Heart left ventricle (tissue), 13 donors: Measurements from ENCODE around the gene IGLON5.

ENCODE experiments used
- POLR2A ChIP-seq, 2 donors: fragments of 450-650 bp; IDR thresholded peaks; one replicate each; pipeline ENCODE4 v1.6.1; 2017; ENCODE audit warnings: antibody characterized with exemption in 2 of 2, mild to moderate bottlenecking in 2 of 2, moderate library complexity in 2 of 2
- TF ChIP-seq, protein P1 (sequence below), 12 donors: fragments of 200-600 bp; sonication (generic) in 4 of 12; IDR thresholded peaks; one replicate each; pipeline versions ENCODE4 v1.5.0 to v1.8.0; 2018 to 2022; ENCODE audit warnings: antibody characterized with exemption in 12 of 12, mild to moderate bottlenecking in 5 of 12
- donor health status: ischemic (EF 13 %, LVEDD 7.1; RV severe dilation, severe dysfunction).
- donor health status: DM: no; HTN: yes; CAD: no.
- donor health status: DM: no; HTN: no; CAD: no.
- donor health status: ischemic (EF 25% LVEDD 6.9; RV normal size, moderate dysfunction).
- donor health status: ischemic (EF 25% LVEDD 5.7; RV mildly dilated, moderate dysfunction).
- donor health status: ischemic (EF 35%, LVEDD 5.7; RV mildly dilated, moderate dysfunction).
- donor health status: nonischemic (EF 11% LVEDD 7.7; RV severe dilation, severe dysfunction).
- donor health status: DM: yes; HTN: yes; CAD: no.
- donor health status: PGD.
- donor health status: ischemic (EF 29% LVEDD 5.4; RV normal size, mild dysfunction).
- donor health status: nonischemic (EF 23%, LVEDD 6.1; RV moderate dilation, normal function).

DNA sequence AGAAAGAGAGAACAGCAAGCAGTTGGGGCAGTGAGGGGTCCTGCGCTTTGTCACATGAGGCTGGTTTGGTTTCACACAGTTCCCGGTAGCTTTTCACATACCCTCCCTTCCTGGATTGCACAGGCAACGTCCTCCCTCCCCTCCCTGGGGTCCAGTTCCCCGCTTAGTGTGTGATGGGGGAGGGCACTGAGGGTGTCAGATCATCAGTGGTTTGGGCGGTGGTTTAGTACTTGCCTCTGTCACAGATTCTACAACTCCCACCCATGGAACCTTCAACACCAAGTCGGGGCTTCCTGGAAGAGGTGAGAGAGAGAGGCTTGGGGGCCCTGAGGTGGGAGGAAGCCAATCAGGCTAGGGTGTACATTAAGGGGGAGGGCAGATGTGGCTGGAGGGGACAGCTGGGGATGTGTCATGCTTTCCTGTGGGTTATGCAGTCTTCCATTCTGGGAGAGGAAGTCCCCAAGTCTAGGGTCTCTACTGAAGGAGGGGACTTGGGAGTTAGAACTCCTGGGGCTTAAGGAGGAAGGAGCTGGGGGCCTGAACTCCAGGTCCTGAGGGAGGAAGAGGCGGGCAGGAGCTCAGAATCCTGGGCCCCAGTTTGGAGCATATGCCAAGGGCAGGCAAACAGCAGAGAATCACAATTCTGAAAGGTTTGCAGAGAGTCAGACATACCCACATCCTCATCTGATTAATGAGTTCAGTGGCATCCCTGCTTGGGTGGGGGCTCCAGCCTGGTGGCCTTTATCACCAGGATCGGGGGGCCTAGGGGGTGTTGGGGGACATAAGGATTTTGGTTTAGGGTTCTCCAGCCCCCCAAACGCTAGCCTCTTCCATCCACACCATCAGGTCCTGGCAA is 61.4 kb downstream of the IGLON5 start, which contains the start of gene NKG7:
- TF ChIP-seq, protein P1, sequence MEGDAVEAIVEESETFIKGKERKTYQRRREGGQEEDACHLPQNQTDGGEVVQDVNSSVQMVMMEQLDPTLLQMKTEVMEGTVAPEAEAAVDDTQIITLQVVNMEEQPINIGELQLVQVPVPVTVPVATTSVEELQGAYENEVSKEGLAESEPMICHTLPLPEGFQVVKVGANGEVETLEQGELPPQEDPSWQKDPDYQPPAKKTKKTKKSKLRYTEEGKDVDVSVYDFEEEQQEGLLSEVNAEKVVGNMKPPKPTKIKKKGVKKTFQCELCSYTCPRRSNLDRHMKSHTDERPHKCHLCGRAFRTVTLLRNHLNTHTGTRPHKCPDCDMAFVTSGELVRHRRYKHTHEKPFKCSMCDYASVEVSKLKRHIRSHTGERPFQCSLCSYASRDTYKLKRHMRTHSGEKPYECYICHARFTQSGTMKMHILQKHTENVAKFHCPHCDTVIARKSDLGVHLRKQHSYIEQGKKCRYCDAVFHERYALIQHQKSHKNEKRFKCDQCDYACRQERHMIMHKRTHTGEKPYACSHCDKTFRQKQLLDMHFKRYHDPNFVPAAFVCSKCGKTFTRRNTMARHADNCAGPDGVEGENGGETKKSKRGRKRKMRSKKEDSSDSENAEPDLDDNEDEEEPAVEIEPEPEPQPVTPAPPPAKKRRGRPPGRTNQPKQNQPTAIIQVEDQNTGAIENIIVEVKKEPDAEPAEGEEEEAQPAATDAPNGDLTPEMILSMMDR (IDR thresholded peaks at IDR 0.05): no peak
- no peak for TF ChIP-seq POLR2A (IDR thresholded peaks at IDR 0.05)
